Lower leg skin (tissue), 3 donors: ENCODE measurements around the gene COL17A1.

Experiments used
- POLR2A ChIP-seq, 2 donors: fragments of 450-650 bp; IDR thresholded peaks; one replicate each; pipeline ENCODE4 v1.6.1; 2016 to 2017; ENCODE audit warnings: antibody characterized with exemption in 2 of 2, mild to moderate bottlenecking in 1 of 2, moderate library complexity in 1 of 2
- TF ChIP-seq, protein P1 (sequence below), 3 donors: fragments of 450-650 bp; IDR thresholded peaks; one replicate each; pipeline ENCODE4 v1.5.1; 2016; ENCODE audit warnings: antibody characterized with exemption in 3 of 3, mild to moderate bottlenecking in 3 of 3, moderate library complexity in 2 of 3

DNA sequence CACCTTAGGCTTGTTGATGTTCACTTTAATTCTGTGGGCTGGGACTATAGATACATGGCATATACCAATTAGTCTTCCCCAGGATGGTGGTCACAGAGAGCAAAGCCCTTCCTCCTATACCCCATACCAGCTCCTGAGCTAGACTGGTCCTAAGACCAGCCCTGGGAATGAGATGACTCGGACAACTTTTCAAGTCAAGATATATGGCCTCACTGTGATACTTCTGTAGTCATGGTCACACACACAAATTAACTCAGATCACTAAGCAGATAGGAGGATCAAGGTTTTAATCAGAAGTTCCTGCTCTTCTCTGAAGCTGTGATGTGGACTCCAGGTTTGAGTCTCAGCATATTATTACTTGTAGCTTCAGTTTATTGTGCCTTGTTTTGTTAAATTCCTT lies 65.7 kb downstream of the COL17A1 start:
- TF ChIP-seq POLR2A (IDR thresholded peaks at IDR 0.05): no peak
- TF ChIP-seq, protein P1, sequence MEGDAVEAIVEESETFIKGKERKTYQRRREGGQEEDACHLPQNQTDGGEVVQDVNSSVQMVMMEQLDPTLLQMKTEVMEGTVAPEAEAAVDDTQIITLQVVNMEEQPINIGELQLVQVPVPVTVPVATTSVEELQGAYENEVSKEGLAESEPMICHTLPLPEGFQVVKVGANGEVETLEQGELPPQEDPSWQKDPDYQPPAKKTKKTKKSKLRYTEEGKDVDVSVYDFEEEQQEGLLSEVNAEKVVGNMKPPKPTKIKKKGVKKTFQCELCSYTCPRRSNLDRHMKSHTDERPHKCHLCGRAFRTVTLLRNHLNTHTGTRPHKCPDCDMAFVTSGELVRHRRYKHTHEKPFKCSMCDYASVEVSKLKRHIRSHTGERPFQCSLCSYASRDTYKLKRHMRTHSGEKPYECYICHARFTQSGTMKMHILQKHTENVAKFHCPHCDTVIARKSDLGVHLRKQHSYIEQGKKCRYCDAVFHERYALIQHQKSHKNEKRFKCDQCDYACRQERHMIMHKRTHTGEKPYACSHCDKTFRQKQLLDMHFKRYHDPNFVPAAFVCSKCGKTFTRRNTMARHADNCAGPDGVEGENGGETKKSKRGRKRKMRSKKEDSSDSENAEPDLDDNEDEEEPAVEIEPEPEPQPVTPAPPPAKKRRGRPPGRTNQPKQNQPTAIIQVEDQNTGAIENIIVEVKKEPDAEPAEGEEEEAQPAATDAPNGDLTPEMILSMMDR (IDR thresholded peaks at IDR 0.05): no peak
